ENCODE data around the gene LPAR1.

DNA sequence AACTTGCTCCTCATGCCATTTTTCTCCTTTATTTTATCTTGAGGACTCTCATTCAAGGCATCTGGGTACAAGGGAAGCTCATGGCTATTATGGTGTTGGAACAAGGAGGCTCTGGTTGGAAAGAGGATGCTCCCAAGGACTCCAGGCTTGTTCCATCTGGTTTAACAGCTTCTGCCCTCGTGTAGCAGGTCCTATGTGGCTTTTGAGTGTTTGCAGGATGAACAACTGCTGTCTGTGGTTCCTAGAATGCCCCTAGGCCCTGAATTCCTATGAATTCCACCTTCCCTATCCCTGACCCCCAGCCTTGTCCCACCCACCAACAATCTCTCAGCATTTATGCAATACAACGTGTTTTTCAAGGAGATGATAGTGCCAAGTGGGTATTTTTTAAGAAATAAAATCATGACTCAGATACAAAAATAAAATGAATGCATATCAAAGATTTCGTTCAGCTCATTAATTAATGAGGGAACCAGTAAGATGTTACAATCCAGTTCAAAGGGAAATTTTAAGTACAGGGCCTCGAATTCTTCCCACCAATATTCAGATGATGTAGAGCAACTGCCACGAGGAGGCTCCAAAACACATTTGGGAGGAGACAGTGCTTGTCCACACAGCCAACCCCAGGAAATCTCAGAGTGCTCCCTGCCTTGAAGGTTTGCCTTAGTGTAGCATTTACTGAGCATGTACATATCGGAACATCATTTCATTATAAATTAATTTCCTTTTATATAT is 187.7 kb downstream of the LPAR1 start:
- TF ChIP-seq POLR2A (IDR thresholded peaks at IDR 0.05; ENCODE audit: low read length) (no peak), GATA1 (IDR thresholded peaks at IDR 0.05; ENCODE audit: low read depth, low read length) (no peak)

All from erythroblast (primary cell).